ENCODE measurements around the gene ARHGEF1.

Gene ARHGEF1

DNA sequence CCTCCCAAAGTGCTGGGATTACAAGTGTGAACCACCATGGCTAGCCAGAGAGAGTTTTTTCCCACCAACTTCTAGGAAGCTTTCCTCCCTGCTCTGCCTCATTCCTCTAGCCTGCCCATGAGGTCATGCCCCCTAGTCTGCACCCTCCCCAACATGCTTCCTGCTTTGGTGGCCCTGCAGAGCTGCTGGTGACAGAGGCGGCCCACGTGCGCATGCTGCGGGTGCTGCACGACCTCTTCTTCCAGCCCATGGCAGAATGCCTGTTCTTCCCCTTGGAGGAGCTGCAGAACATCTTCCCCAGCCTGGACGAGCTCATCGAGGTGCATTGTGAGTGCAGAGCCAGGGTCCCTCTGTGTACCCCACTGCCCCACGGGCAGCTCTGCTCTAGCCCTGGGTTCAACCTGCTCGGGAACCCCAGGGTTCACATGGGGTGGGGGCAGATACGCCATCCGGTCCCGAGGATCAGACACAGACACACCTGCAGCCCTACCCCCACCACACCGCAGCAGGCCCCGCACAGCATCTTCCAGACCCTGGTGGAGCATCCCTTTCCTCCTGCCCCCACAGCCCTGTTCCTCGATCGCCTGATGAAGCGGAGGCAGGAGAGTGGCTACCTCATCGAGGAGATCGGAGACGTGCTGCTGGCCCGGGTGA is 18.9 kb downstream of the ARHGEF1 start:
- Histone ChIP-seq H3K4me3 (ENCODE audit: low read length) (no peak overlapping the region), H3K4me1 (ENCODE audit: insufficient read depth, low read length) (no peaks in the 10 kb centered on the region), H3K9ac (ENCODE audit: low read depth, low read length) (no peak overlapping the region), H3K9me3 (ENCODE audit: insufficient read depth, low read depth, low read length) (no peaks in the 10 kb centered on the region), H3K27me3 (ENCODE audit: insufficient read depth, low read length) (no peaks in the 10 kb centered on the region), H3K27ac (ENCODE audit: low read length) (no peak overlapping the region), H3K36me3 (ENCODE audit: insufficient read depth, low read depth, low read length) (peaks cover 59% of the 10 kb centered on the region)

DNA sequence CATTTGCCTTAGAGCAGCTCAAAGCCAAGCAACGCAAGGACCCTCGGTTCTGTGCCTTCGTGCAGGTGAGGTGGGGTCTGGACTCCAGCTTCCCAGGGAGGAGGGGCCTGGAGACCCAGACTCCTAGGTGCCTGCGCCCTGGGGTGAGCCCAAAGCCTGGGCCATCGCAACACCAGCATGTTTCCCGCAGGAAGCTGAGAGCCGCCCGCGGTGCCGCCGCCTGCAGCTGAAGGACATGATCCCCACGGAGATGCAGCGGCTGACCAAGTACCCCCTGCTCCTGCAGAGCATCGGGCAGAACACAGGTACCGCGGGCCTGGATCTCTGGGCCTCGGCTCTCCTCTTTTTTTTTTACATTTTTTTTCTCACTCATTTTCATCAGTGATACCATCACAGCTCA is 19.6 kb downstream of the ARHGEF1 start:
- H3K4me3 ChIP-seq (ENCODE audit: low read length), result no peak overlapping the region
- peaks cover 59% of the 10 kb centered on the region for H3K36me3 ChIP-seq (ENCODE audit: insufficient read depth, low read depth, low read length)
- H3K4me1 ChIP-seq (ENCODE audit: insufficient read depth, low read length), result no peaks in the 10 kb centered on the region

DNA sequence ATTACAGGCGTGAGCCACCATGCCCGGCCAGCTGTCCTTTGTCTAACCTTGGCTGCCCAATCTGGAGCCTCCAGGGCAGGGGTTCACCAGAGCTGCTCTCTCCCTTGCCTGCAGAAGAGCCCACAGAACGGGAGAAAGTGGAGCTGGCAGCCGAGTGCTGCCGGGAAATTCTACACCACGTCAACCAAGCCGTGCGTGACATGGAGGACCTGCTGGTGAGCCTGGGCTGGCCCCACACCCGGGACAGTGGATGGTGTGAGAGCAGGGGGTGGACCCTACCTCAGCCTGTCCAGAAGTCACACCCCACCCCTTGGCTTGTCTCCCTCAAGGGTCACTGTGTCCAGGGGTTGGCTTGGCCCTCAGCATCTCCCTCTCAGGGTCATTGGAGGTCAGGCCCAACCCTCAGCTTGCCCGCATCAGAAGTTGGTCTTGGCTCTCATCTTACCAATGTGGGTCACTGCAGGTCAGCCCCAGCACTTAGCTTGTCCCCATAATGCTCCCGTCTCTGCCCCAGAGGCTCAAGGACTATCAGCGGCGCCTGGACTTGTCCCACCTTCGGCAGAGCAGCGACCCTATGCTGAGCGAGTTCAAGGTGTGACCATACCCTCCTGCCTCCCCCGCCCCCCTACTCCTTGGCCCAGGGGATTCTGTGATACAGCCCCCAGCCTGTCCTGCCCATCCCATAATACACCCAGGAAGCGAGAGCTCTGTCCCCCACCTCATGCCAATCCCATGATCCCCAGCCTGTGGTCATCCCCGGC is 20.4 kb downstream of the ARHGEF1 start:
- H3K4me1 ChIP-seq (ENCODE audit: insufficient read depth, low read length), result no peaks in the 10 kb centered on the region
- no peak overlapping the region for H3K9ac ChIP-seq (ENCODE audit: low read depth, low read length)
- H3K9me3 ChIP-seq (ENCODE audit: insufficient read depth, low read depth, low read length), result no peaks in the 10 kb centered on the region
- no peak overlapping the region for H3K4me3 ChIP-seq (ENCODE audit: low read length)
- H3K27ac ChIP-seq (ENCODE audit: low read length), result no peak overlapping the region
- peaks cover 57% of the 10 kb centered on the region for H3K36me3 ChIP-seq (ENCODE audit: insufficient read depth, low read depth, low read length)
- H3K27me3 ChIP-seq (ENCODE audit: insufficient read depth, low read length), result no peaks in the 10 kb centered on the region

More for the DNA sequence above, 19.6 kb downstream of the ARHGEF1 start:
- Histone ChIP-seq H3K27ac (ENCODE audit: low read length) (no peak overlapping the region), H3K9me3 (ENCODE audit: insufficient read depth, low read depth, low read length) (no peaks in the 10 kb centered on the region), H3K9ac (ENCODE audit: low read depth, low read length) (no peak overlapping the region), H3K27me3 (ENCODE audit: insufficient read depth, low read length) (no peaks in the 10 kb centered on the region)

DNA sequence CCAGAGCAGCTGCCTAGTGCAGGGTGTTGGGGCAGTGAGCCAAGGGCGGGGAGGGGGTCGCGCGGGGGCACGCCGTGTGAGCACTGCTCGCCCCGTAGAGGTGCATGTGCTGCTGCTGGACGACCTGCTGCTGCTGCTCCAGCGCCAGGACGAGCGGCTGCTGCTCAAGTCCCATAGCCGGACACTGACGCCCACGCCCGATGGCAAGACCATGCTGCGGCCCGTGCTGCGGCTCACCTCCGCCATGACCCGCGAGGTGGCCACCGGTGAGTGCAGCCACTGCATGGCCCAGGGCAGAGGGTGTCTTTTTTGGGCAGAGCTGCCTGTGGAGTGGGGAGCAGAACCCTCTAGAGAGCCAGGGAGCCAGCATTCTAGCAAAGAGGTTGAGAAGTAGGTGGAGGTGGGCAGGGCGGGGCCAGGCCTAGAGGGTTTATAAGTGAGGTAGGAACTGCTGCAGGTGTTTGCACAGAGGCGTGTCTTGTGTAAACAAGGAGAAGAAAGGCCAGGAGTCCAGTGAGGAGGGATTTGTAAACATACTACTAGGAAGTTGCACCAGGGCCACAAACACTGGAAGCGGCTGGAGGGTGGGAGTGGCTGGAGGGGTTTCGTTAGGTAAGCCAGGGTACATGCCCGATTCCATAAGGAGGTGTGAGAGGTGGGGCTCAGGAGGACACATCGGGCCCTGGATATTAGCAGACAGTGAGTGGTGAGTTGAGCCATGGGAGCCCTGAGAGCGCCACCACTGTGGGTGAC is 21.3 kb downstream of the ARHGEF1 start:
- H3K36me3 ChIP-seq (ENCODE audit: insufficient read depth, low read depth, low read length), result peaks cover 53% of the 10 kb centered on the region
- no peak overlapping the region for H3K27ac ChIP-seq (ENCODE audit: low read length)
- H3K9me3 ChIP-seq (ENCODE audit: insufficient read depth, low read depth, low read length), result no peaks in the 10 kb centered on the region
- H3K4me1 ChIP-seq (ENCODE audit: insufficient read depth, low read length), result no peaks in the 10 kb centered on the region
- no peak overlapping the region for H3K4me3 ChIP-seq (ENCODE audit: low read length)
- peaks cover 6% of the 10 kb centered on the region for H3K27me3 ChIP-seq (ENCODE audit: insufficient read depth, low read length)
- no peak overlapping the region for H3K9ac ChIP-seq (ENCODE audit: low read depth, low read length)

DNA sequence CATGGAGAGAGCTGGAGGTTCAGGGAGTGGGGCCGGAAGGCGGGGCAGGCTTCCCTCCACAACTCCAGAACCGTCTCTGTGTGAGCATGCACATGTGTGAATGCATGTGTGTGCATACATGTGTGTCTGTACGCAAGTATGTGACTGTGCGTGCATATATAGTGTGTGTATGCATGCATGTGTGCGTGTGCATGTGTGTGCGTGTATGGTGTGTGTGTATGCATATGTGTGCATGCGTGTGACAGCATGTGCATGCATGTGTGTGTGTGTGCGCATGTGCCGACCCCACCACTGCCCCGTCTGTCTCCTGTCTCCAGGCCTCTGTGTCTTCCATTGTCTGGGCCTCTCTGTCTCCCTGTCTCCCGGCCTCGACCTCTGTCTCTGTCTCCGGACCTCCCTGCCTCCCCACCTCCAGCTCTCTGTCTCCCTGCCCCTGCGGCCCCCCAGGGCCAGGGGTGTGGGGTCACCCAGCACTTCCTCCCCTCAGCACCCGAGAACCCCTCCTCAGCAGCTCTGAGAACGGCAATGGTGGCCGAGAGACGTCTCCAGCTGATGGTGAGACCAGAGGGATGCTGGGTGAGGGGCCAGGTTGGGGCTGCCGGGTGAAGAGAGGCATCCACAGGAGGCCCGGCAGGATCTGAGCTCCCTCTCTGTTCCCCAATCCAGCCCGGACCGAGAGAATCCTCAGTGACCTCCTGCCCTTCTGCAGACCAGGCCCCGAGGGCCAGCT is 22.5 kb downstream of the ARHGEF1 start:
- H3K27me3 ChIP-seq (ENCODE audit: insufficient read depth, low read length), result peaks cover 18% of the 10 kb centered on the region
- no peaks in the 10 kb centered on the region for H3K9me3 ChIP-seq (ENCODE audit: insufficient read depth, low read depth, low read length)
- peaks cover 45% of the 10 kb centered on the region for H3K36me3 ChIP-seq (ENCODE audit: insufficient read depth, low read depth, low read length)
- H3K4me3 ChIP-seq (ENCODE audit: low read length), result no peak overlapping the region
- no peaks in the 10 kb centered on the region for H3K4me1 ChIP-seq (ENCODE audit: insufficient read depth, low read length)
- no peak overlapping the region for H3K27ac ChIP-seq (ENCODE audit: low read length)
- H3K9ac ChIP-seq (ENCODE audit: low read depth, low read length), result no peak overlapping the region

DNA sequence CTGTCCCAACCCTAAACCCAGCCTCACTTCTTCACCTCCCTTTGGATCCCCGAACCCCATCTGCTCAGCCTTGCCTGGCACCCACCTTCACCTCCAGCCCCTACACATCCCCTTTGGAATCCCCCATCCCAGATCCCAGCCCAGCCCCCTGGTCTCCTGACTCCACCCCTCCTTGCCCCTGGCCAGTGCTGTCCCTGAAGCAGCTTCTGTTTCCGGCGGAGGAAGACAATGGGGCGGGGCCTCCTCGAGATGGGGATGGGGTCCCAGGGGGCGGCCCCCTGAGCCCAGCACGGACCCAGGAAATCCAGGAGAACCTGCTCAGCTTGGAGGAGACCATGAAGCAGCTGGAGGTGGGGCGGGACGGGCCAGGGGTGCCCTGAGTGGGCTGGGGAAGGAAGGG is 23.3 kb downstream of the ARHGEF1 start:
- Histone ChIP-seq H3K27ac (ENCODE audit: low read length) (no peak overlapping the region), H3K9ac (ENCODE audit: low read depth, low read length) (no peak overlapping the region), H3K36me3 (ENCODE audit: insufficient read depth, low read depth, low read length) (peaks cover 45% of the 10 kb centered on the region), H3K9me3 (ENCODE audit: insufficient read depth, low read depth, low read length) (no peaks in the 10 kb centered on the region), H3K4me3 (ENCODE audit: low read length) (no peak overlapping the region), H3K27me3 (ENCODE audit: insufficient read depth, low read length) (peaks cover 26% of the 10 kb centered on the region), H3K4me1 (ENCODE audit: insufficient read depth, low read length) (no peaks in the 10 kb centered on the region)

DNA sequence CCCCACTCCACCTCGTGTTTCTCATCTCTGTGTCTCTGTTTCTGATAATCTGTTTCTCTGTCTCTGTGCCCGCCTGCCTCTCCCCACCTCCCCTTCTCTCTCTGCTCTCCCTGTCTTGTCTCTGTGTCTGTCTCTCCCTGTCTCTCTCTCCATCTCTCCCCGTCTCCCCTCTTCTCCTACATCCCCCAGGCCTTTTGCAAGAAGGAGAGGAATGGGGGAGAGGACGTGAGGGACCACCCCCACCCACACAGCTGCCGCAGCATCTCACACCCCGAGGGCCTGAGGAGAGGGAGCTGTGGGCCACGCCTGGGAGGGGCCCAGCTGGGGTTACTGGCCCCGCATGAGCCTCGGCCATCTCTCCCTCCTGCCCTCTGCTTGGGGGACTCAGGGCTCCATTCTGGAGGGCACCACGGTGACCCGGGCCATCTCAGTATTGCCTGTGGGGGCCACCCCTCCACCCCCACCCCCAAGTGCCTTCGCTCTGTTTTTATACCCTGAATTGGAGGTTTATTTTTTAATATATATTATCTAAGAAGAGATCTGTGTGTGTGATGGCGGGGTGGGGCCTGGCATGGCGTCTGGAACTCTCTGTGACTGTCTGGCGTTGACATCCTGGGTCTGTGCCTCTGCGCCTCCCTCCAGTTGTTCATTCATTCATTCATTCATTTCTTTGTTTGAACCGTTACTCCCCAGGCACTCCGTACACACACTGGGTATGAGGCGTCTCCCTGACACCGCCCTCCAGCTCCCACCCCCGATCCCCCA is 24.1 kb downstream of the ARHGEF1 start:
- Histone ChIP-seq H3K4me3 (ENCODE audit: low read length) (no peak overlapping the region), H3K4me1 (ENCODE audit: insufficient read depth, low read length) (no peaks in the 10 kb centered on the region), H3K27ac (ENCODE audit: low read length) (no peak overlapping the region), H3K9me3 (ENCODE audit: insufficient read depth, low read depth, low read length) (no peaks in the 10 kb centered on the region; the same call in 1 of the 2 replicates), H3K9ac (ENCODE audit: low read depth, low read length) (no peak overlapping the region), H3K36me3 (ENCODE audit: insufficient read depth, low read depth, low read length) (peaks cover 37% of the 10 kb centered on the region), H3K27me3 (ENCODE audit: insufficient read depth, low read length) (peaks cover 34% of the 10 kb centered on the region)

DNA sequence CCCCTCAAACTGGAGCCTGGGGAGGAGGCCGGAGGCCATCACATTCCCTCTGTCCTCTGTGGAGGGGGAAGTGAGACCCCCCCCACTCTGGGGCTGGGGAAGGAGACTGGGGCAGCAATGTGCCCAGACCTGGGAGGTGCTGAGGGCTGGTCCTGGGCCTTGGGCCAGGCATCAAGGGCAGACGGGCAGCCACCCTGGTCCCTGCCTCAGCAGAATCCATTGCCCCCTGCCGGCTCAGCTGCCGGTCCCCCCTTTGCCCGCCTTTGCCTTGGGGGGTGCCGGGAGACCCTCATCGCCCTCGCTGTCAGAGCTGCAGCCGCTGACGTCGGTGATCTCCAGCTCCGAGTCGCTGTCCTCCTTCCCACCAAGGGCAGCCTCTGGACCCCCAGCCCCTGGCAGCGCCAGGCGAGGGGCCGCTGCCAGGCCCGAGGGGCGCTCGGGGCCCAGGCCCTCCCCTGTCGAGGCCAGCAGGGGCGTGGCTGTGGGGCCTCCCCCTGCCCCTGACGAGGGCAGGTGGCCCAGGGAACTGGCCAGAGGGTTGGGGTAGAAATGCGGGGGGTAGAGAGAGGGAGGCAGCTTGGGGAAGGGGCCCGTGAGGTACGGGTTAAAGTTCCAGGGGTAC is 25.1 kb downstream of the ARHGEF1 start:
- H3K9ac ChIP-seq (ENCODE audit: low read depth, low read length), result no peak overlapping the region
- no peaks in the 10 kb centered on the region; the same call in 1 of the 2 replicates for H3K9me3 ChIP-seq (ENCODE audit: insufficient read depth, low read depth, low read length)
- H3K36me3 ChIP-seq (ENCODE audit: insufficient read depth, low read depth, low read length), result peaks cover 28% of the 10 kb centered on the region
- H3K27ac ChIP-seq (ENCODE audit: low read length), result no peak overlapping the region
- no peak overlapping the region for H3K4me3 ChIP-seq (ENCODE audit: low read length)
- H3K27me3 ChIP-seq (ENCODE audit: insufficient read depth, low read length), result peaks cover 44% of the 10 kb centered on the region
- H3K4me1 ChIP-seq (ENCODE audit: insufficient read depth, low read length), result no peaks in the 10 kb centered on the region

DNA sequence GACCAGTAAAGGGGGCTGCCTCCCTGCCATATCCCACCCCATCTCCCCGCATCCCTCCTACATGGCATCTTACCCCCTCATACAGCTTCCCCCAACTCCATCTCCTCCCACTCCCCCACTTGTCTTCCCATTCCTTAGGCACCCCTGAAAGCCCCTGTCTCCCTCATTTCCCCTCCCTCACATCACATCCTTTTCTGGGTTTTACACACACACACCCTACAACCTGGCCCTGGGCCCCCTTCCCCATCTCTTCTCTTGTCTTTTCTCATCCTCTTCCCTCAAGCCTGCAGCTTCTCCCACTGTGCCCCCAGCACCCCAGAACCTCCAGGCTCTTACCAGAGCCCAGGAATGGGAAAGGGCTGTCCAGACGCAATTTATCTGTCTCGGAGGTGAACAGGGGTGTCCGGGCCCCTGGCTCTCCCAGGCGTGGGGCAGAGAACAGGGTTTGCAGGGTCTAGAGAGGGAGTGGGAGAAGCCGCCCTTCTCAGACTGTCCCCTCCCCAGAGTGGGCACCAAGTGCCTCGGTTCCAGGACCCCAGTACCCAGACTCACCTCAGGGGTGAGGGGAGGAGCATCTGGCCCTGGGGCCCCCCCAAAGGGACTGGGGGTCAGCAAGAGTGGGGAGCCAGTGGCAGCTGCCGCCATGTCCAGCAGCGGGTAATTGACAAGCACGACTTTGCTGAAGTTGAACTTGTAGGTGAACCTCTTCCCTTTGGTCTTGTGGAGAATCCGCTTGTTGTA is 25.9 kb downstream of the ARHGEF1 start:
- H3K27ac ChIP-seq (ENCODE audit: low read length), result no peak overlapping the region
- H3K4me1 ChIP-seq (ENCODE audit: insufficient read depth, low read length), result no peaks in the 10 kb centered on the region
- H3K36me3 ChIP-seq (ENCODE audit: insufficient read depth, low read depth, low read length), result peaks cover 20% of the 10 kb centered on the region
- H3K9ac ChIP-seq (ENCODE audit: low read depth, low read length), result no peak overlapping the region
- peaks cover 52% of the 10 kb centered on the region for H3K27me3 ChIP-seq (ENCODE audit: insufficient read depth, low read length)
- H3K9me3 ChIP-seq (ENCODE audit: insufficient read depth, low read depth, low read length), result no peaks in the 10 kb centered on the region; the same call in 1 of the 2 replicates
- H3K4me3 ChIP-seq (ENCODE audit: low read length), result no peak overlapping the region

DNA sequence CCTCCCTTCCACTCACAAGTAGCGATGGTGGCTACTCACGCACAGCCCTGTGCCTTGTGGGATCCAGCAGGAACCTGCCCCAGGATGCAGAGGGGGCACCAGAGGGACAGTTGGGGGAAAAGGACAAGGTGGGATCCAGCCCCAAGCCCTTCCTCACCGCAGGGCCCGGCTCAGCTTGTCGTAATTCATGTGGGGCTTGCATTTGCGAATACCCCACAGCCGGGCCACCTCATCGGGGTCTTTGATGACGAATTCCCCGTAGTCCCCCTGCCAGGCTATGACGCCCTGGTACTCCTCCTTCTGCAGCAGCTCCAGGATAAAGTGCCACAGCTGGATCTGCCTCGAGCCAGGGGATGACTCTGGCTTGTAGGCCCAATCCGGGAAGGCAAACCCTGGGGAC is 26.7 kb downstream of the ARHGEF1 start:
- no peak overlapping the region for H3K9ac ChIP-seq (ENCODE audit: low read depth, low read length)
- no peaks in the 10 kb centered on the region; the same call in 1 of the 2 replicates for H3K9me3 ChIP-seq (ENCODE audit: insufficient read depth, low read depth, low read length)
- no peaks in the 10 kb centered on the region for H3K4me1 ChIP-seq (ENCODE audit: insufficient read depth, low read length)
- H3K36me3 ChIP-seq (ENCODE audit: insufficient read depth, low read depth, low read length), result peaks cover 12% of the 10 kb centered on the region
- peaks cover 60% of the 10 kb centered on the region for H3K27me3 ChIP-seq (ENCODE audit: insufficient read depth, low read length)
- H3K27ac ChIP-seq (ENCODE audit: low read length), result no peak overlapping the region
- H3K4me3 ChIP-seq (ENCODE audit: low read length), result no peak overlapping the region
